WTC11 (cell line): ENCODE results near the gene ENO2. TPM values are rescaled to one million over a fixed set of nuclear protein-coding genes. Genes with fewer than 3 reads are reported as not detected.

Experiments
- ATAC-seq: fragments of 200-7000 bp; cut with Tn5 transposase; 2 replicates; pipeline ENCODE4 v1.10.0; 2021; ENCODE audit warnings: mild to moderate bottlenecking, moderate library complexity
- CTCF ChIA-PET: fragments of 300-600 bp; sonication (Branson Sonifier 250); formaldehyde crosslinking; loops from one replicate; lab custom pipeline; 2021; ENCODE audit warnings: antibody characterized with exemption; lab: Charles Lee
- POLR2A ChIA-PET: fragments of 350-600 bp; sonication (Branson Sonifier 250); formaldehyde crosslinking; loops from one replicate; lab custom pipeline; 2021; ENCODE audit warnings: antibody characterized with exemption; lab: Charles Lee
- DNase-seq: peaks from one replicate; pipeline ENCODE4 v3.0.0; 2021; ENCODE audit warnings: low spot score
- H3K27ac Mint-ChIP-seq: 2 replicates; pipeline ENCODE4 v1.8.0; 2021; ENCODE audit warnings: mixed read lengths
- H3K27me3 Mint-ChIP-seq: 2 replicates; pipeline ENCODE4 v1.8.0; 2021; ENCODE audit warnings: low read depth, mild to moderate bottlenecking, moderate library complexity, mixed read lengths
- H3K36me3 Mint-ChIP-seq: 2 replicates; pipeline ENCODE4 v1.8.0; 2021; ENCODE audit warnings: mixed read lengths
- H3K4me1 Mint-ChIP-seq: 2 replicates; pipeline ENCODE4 v1.8.0; 2022; ENCODE audit warnings: mixed read lengths
- H3K4me3 Mint-ChIP-seq: 2 replicates; pipeline ENCODE4 v1.8.0; 2021; ENCODE audit warnings: mild to moderate bottlenecking, moderate library complexity, mixed read lengths
- H3K9me3 Mint-ChIP-seq: 2 replicates; pipeline ENCODE4 v1.8.0; 2021; ENCODE audit warnings: mixed read lengths
- ATF2 ChIP-seq: sonication (generic); formaldehyde crosslinking; IDR thresholded peaks from 2 replicates; pipeline ENCODE4 v1.8.1; 2022; ENCODE audit warnings: low read depth, missing genetic modification reagents, borderline replicate concordance
- CREM ChIP-seq: sonication (generic); formaldehyde crosslinking; IDR thresholded peaks from 2 replicates; pipeline ENCODE4 v1.8.1; 2022; ENCODE audit warnings: mild to moderate bottlenecking, missing genetic modification reagents, moderate library complexity
- ELF4 ChIP-seq: sonication (generic); formaldehyde crosslinking; IDR thresholded peaks from 2 replicates; pipeline ENCODE4 v1.8.1; 2022; ENCODE audit warnings: low read depth, mild to moderate bottlenecking, moderate library complexity, missing genetic modification reagents
- ETV6 ChIP-seq: sonication (generic); formaldehyde crosslinking; IDR thresholded peaks from 2 replicates; pipeline ENCODE4 v1.8.1; 2022; ENCODE audit warnings: mild to moderate bottlenecking, missing genetic modification reagents
- FOXK1 ChIP-seq: sonication (generic); formaldehyde crosslinking; IDR thresholded peaks from 2 replicates; pipeline ENCODE4 v1.8.0; 2022; ENCODE audit warnings: mild to moderate bottlenecking, moderate library complexity, missing genetic modification reagents
- FOXP1 ChIP-seq: sonication (generic); formaldehyde crosslinking; IDR thresholded peaks from 2 replicates; pipeline ENCODE4 v1.8.0; 2022; ENCODE audit warnings: missing genetic modification reagents, mild to moderate bottlenecking, moderate library complexity, borderline replicate concordance
- MAX ChIP-seq: sonication (generic); formaldehyde crosslinking; IDR thresholded peaks from 2 replicates; pipeline ENCODE4 v1.8.0; 2022; ENCODE audit warnings: mild to moderate bottlenecking, missing genetic modification reagents
- MXD4 ChIP-seq: fragments of 250-450 bp; sonication (Bioruptor Pico); IDR thresholded peaks from 2 replicates; pipeline ENCODE4 v1.8.0; 2021; ENCODE audit warnings: mild to moderate bottlenecking, moderate library complexity, borderline replicate concordance
- NR1H2 ChIP-seq: sonication (generic); formaldehyde crosslinking; IDR thresholded peaks from 2 replicates; pipeline ENCODE4 v1.9.0; 2021; ENCODE audit warnings: mild to moderate bottlenecking, moderate library complexity, missing genetic modification reagents
- NR3C1 ChIP-seq: sonication (generic); formaldehyde crosslinking; conservative IDR thresholded peaks from 2 replicates; pipeline ENCODE4 v1.8.1; 2023; ENCODE audit warnings: low read depth, mild to moderate bottlenecking, missing genetic modification reagents
- SP1 ChIP-seq: sonication (generic); formaldehyde crosslinking; conservative IDR thresholded peaks from 2 replicates; pipeline ENCODE4 v1.8.1; 2022; ENCODE audit warnings: missing genetic modification reagents
- STAT6 ChIP-seq: sonication (generic); formaldehyde crosslinking; conservative IDR thresholded peaks from 2 replicates; pipeline ENCODE4 v1.8.1; 2023; ENCODE audit warnings: mild to moderate bottlenecking, low read depth, missing genetic modification reagents, moderate library complexity
- ZBTB21 ChIP-seq: sonication (generic); formaldehyde crosslinking; IDR thresholded peaks from 2 replicates; pipeline ENCODE4 v1.8.1; 2023; ENCODE audit warnings: mild to moderate bottlenecking, missing genetic modification reagents, borderline replicate concordance
- total RNA-seq: library from RNA; stranded (reverse); gene quantifications from 3 replicates; pipeline ENCODE4 v1.2.3, GENCODE V29; 2021
- TF ChIP-seq, protein P1 (sequence below): fragments of 250-450 bp; sonication (Bioruptor Pico); IDR thresholded peaks from 2 replicates; pipeline ENCODE4 v1.9.0; 2021; ENCODE audit warnings: mild to moderate bottlenecking
- TF ChIP-seq, protein P2 (sequence below): sonication (generic); formaldehyde crosslinking; IDR thresholded peaks from 2 replicates; pipeline ENCODE4 v1.8.1; 2023; ENCODE audit warnings: mild to moderate bottlenecking, missing genetic modification reagents, borderline replicate concordance
- TF ChIP-seq, protein P3 (sequence below): sonication (generic); formaldehyde crosslinking; IDR thresholded peaks from 2 replicates; pipeline ENCODE4 v1.8.0; 2023; ENCODE audit warnings: missing genetic modification reagents, mild to moderate bottlenecking, borderline replicate concordance

ENO2 gene
- total RNA-seq, 1 experiment from 2014 or later, result 118 TPM

DNA sequence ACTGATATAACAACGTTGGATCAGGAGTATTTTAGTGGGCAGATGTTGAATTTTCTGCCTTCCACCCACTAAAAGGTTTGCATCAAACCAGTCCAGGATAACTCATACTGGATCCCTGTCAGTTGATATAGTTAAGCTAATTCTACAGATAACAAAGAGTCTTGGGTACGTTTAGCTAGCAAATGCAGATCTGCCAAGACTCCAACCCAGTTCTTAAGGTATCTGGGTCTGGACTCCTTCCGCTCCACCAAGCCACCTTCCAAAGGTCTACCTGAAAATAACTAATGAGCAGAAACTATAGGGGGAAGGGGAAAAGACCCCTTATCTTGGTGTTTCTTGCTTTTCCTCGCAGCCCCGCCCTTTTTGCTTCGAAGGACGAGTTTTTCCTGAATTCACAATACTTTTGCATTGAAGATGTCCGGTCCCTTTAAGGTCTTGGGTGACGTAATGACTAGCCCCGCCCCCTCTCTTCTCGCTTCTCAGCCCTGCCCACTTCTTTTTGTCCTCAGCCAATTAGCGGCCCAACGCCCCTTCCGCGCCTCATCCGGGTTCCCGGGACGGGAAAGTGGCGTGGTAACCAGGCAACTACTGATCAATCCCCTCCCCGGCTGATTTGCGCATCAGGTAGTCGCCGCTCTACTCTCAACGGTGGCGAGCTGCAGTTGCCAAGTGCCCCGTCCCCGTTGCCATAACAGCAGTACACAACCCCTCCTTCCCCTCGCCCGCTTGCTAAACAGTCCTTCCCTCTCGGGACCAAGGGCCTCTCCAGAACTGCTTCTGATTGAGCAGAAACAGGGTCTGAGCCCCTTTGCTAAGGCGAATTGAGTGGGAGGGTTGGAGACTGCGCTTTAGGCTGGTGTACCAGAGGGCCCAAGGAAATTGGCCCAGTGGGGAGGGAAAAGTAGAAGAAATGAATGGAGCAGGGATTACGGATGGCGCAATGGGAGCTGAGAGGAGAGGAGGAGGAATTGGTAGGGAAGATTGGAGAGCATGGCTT, 9.8 kb upstream of the ENO2 start, which contains the start of gene LRRC23:
LRRC23 (plus strand) TSS at position 543 of the 997 bp plus-strand sequence. CDS start 812 bp downstream, outside the sequence.
- Mint-ChIP-seq H3K9me3 (no peaks in the 10 kb centered on the region), H3K27ac (no peak within 1 kb of the TSS; the same call in 1 of the 2 replicates), H3K27me3 (peaks cover 6% of the 10 kb centered on the region; the same call in 1 of the 2 replicates), H3K36me3 (no peaks in the 10 kb centered on the region), H3K4me3 (no peak within 1 kb of the TSS), H3K4me1 (peaks cover 10% of the 10 kb centered on the region)
- ChIA-PET POLR2A (interaction anchor here (1.0 to 2.1 kb wide), 5 partner anchors 13 to 83 kb away, joined by 4 to 12 read pairs (median 8); partner anchors contain the start of genes C12orf57, GPR162, RNU7-1 and SPSB2), CTCF (interaction anchor here (1.4 to 8.0 kb wide), 6 partner anchors 13 to 35 kb away, joined by 3 to 53 read pairs (median 11); partner anchors contain the start of gene SPSB2)
- DNase-seq (peak; percentile 100), ATAC-seq (peak; percentile 96)
- TF ChIP-seq STAT6 (CRISPR knock-in tag) (no peak), SP1 (peak; percentile 81), MAX (CRISPR knock-in tag) (no peak), FOXP1 (CRISPR knock-in tag) (no peak), NR3C1 (CRISPR knock-in tag) (no peak), ZBTB21 (no peak), NR1H2 (CRISPR knock-in tag) (no peak), FOXK1 (CRISPR knock-in tag) (peak; percentile 72; the same call in 1 of the 2 replicates), CREM (0 out of 2 replicates have a peak, but pooled peaks have one; percentile 51), MXD4 (CRISPR knock-in tag) (no peak), ETV6 (CRISPR knock-in tag) (peak; percentile 28; the same call in 1 of the 2 replicates), ATF2 (CRISPR knock-in tag) (no peak), ELF4 (no peak)
- TF ChIP-seq, protein P1, sequence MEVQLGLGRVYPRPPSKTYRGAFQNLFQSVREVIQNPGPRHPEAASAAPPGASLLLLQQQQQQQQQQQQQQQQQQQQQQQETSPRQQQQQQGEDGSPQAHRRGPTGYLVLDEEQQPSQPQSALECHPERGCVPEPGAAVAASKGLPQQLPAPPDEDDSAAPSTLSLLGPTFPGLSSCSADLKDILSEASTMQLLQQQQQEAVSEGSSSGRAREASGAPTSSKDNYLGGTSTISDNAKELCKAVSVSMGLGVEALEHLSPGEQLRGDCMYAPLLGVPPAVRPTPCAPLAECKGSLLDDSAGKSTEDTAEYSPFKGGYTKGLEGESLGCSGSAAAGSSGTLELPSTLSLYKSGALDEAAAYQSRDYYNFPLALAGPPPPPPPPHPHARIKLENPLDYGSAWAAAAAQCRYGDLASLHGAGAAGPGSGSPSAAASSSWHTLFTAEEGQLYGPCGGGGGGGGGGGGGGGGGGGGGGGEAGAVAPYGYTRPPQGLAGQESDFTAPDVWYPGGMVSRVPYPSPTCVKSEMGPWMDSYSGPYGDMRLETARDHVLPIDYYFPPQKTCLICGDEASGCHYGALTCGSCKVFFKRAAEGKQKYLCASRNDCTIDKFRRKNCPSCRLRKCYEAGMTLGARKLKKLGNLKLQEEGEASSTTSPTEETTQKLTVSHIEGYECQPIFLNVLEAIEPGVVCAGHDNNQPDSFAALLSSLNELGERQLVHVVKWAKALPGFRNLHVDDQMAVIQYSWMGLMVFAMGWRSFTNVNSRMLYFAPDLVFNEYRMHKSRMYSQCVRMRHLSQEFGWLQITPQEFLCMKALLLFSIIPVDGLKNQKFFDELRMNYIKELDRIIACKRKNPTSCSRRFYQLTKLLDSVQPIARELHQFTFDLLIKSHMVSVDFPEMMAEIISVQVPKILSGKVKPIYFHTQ (CRISPR knock-in tag), result 0 out of 2 replicates have a peak, but pooled peaks have one; percentile 41
- TF ChIP-seq, protein P2, sequence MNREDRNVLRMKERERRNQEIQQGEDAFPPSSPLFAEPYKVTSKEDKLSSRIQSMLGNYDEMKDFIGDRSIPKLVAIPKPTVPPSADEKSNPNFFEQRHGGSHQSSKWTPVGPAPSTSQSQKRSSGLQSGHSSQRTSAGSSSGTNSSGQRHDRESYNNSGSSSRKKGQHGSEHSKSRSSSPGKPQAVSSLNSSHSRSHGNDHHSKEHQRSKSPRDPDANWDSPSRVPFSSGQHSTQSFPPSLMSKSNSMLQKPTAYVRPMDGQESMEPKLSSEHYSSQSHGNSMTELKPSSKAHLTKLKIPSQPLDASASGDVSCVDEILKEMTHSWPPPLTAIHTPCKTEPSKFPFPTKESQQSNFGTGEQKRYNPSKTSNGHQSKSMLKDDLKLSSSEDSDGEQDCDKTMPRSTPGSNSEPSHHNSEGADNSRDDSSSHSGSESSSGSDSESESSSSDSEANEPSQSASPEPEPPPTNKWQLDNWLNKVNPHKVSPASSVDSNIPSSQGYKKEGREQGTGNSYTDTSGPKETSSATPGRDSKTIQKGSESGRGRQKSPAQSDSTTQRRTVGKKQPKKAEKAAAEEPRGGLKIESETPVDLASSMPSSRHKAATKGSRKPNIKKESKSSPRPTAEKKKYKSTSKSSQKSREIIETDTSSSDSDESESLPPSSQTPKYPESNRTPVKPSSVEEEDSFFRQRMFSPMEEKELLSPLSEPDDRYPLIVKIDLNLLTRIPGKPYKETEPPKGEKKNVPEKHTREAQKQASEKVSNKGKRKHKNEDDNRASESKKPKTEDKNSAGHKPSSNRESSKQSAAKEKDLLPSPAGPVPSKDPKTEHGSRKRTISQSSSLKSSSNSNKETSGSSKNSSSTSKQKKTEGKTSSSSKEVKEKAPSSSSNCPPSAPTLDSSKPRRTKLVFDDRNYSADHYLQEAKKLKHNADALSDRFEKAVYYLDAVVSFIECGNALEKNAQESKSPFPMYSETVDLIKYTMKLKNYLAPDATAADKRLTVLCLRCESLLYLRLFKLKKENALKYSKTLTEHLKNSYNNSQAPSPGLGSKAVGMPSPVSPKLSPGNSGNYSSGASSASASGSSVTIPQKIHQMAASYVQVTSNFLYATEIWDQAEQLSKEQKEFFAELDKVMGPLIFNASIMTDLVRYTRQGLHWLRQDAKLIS (CRISPR knock-in tag), result no peak
- TF ChIP-seq, protein P3, sequence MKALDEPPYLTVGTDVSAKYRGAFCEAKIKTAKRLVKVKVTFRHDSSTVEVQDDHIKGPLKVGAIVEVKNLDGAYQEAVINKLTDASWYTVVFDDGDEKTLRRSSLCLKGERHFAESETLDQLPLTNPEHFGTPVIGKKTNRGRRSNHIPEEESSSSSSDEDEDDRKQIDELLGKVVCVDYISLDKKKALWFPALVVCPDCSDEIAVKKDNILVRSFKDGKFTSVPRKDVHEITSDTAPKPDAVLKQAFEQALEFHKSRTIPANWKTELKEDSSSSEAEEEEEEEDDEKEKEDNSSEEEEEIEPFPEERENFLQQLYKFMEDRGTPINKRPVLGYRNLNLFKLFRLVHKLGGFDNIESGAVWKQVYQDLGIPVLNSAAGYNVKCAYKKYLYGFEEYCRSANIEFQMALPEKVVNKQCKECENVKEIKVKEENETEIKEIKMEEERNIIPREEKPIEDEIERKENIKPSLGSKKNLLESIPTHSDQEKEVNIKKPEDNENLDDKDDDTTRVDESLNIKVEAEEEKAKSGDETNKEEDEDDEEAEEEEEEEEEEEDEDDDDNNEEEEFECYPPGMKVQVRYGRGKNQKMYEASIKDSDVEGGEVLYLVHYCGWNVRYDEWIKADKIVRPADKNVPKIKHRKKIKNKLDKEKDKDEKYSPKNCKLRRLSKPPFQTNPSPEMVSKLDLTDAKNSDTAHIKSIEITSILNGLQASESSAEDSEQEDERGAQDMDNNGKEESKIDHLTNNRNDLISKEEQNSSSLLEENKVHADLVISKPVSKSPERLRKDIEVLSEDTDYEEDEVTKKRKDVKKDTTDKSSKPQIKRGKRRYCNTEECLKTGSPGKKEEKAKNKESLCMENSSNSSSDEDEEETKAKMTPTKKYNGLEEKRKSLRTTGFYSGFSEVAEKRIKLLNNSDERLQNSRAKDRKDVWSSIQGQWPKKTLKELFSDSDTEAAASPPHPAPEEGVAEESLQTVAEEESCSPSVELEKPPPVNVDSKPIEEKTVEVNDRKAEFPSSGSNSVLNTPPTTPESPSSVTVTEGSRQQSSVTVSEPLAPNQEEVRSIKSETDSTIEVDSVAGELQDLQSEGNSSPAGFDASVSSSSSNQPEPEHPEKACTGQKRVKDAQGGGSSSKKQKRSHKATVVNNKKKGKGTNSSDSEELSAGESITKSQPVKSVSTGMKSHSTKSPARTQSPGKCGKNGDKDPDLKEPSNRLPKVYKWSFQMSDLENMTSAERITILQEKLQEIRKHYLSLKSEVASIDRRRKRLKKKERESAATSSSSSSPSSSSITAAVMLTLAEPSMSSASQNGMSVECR, result no peak
